ENCODE results near the gene MRTFA. TPM values are rescaled to one million over a fixed set of nuclear protein-coding genes. Genes with fewer than 3 reads are reported as not detected.
A peak's percentile ranks its signal among the peaks of the same experiment; 100 is the strongest.
"Not testable (repeated sequence)": the region's sequence is repeated elsewhere in the genome, so short reads cannot be mapped to it uniquely, and the experiment has no call there.

Gene MRTFA
- total RNA-seq, 1 experiment from 2014 or later, result 30.7 TPM

DNA sequence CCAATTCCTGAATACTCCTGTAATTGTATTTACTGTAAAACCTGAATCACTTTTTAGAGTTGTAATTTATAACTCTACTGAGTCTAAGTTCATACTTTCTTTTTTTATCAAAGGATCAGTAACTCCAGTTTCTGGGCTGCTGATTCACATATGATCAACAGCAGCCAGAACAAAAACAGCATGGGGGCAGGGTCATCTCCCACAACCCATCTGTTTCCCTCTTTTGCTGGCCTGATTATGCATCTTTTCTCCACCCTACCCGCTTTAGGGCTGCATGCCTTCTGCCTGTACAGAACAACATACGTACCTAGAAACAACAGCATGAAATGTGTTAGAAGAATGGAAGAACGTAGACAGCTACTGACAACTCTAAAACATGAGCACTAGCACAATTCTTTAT, 76.0 kb downstream of the MRTFA start:
- Histone ChIP-seq H3K9me3 (no peaks in the 10 kb centered on the region), H3K36me3 (peaks cover 7% of the 10 kb centered on the region), H3K4me3 (no peak overlapping the region), H3K27me3 (no peaks in the 10 kb centered on the region)
- peak; percentile 18 for DNase-seq

DNA sequence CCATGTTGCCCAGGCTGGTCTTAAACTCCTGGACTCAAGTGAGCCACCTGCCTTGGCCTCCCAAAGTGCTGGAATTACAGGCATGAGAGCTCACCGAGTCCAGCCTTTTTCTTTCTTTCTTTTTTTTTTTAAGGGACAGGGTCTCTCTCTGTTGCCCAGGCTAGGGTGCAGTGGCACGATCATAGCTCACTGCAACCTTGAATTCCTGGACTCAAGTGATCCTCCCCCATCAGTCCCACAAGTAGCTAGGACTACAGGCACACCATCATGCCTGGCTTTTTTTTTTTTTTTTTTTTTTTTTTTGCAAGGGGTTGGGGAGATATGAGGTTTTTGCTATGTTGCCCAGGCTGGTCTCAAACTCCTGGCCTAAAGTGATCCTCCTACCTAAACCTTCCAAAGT, 78.5 kb downstream of the MRTFA start:
- Histone ChIP-seq H3K4me3 (no peak overlapping the region), H3K9me3 (no peaks in the 10 kb centered on the region), H3K36me3 (peaks cover 17% of the 10 kb centered on the region), H3K27me3 (no peaks in the 10 kb centered on the region)
- DNase-seq, result no peak

DNA sequence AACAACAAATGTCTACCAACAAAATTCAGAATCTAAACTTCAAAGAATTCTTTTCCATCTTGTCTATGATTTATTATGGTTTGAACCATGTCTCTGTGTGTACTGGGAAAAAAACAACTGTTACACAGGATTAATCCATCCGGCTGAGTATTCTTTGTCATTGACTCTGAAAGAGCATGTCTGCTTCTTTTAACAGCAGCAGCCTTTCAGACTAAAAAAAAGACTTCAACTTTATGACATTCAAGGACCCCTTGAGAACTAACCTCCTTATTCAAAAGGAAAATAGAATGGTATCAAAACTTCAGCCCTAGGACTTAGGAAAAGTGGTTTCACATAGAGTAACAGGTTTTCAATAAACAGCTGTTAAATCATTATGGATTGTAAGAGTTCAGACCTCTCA, 79.9 kb downstream of the MRTFA start:
- H3K4me3 ChIP-seq, result no peak overlapping the region
- peaks cover 29% of the 10 kb centered on the region for H3K36me3 ChIP-seq
- no peaks in the 10 kb centered on the region for H3K9me3 ChIP-seq
- H3K27me3 ChIP-seq, result no peaks in the 10 kb centered on the region
- no peak for DNase-seq

DNA sequence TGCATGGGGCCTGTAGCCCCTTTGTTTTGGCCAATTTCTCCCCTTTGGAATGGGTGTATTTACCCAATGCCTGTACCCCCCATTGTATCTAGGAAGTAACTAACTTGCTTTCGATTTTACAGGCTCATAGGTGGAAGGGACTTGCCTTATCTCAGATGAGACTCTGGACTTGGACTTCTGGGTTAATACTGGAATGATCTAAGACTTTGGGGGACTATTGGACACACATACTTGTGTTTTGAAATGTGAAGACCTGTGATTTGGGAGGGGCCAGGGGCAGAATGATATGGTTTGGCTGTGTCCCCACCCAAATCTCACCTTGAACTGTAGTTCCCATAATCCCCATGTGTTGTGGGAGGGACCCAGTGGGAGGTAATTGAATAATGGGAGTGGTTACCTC, 82.5 kb downstream of the MRTFA start:
- peaks cover 43% of the 10 kb centered on the region for H3K36me3 ChIP-seq
- not testable (repeated sequence) for H3K27me3 ChIP-seq, H3K9me3 ChIP-seq, H3K4me3 ChIP-seq, DNase-seq

DNA sequence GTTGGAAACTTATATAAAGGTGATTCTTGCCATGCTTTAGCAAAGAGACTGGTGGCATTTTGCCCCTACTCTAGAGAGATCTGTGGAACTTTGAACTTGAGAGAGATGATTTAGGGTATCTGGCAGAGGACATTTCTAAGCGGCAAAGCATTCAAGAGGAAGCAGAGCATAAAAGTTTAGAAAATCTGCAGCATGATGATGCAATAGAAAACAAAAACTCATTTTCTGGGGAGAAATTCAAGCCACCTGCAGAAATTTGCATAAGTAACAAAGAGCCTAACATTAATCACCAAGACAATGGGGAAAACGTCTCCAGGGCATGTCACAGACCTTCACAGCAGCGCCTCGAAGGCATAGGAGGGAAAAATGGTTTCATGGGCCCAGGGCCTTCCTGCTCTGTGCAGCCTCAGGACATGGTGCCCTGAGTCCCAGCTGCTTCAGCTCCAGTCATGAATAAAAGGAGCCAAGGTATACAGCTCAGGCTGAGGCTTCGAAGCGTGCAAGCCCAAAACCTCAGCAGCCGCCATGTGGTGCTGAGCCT, 83.4 kb downstream of the MRTFA start:
- DNase-seq, result no peak

DNA sequence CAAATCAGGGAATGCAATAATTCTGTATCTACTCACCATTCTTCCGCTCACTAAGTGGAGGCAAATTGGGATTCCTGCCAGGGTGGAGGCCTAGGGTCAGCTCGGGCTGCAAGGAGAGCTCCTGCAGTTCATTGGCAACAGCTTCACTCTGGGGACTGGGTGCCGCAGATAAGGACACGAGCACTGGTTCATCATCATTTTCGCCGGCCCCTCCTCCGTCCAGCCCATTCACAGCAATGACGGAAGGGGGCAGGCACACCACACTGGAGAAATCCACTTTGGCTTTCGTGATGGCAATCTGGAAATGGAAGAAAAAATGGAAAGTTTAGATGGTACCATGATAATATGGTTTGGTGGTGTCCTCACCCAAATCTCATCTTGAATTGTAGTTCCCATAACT, 84.4 kb downstream of the MRTFA start:
- Histone ChIP-seq H3K27me3 (no peaks in the 10 kb centered on the region), H3K9me3 (no peaks in the 10 kb centered on the region), H3K4me3 (no peak overlapping the region), H3K36me3 (peaks cover 46% of the 10 kb centered on the region)
- no peak for DNase-seq

More for the DNA sequence above, 83.4 kb downstream of the MRTFA start:
- Histone ChIP-seq H3K36me3 (peaks cover 43% of the 10 kb centered on the region), H3K4me3 (no peak overlapping the region), H3K27me3 (no peaks in the 10 kb centered on the region), H3K9me3 (no peaks in the 10 kb centered on the region)

DNA sequence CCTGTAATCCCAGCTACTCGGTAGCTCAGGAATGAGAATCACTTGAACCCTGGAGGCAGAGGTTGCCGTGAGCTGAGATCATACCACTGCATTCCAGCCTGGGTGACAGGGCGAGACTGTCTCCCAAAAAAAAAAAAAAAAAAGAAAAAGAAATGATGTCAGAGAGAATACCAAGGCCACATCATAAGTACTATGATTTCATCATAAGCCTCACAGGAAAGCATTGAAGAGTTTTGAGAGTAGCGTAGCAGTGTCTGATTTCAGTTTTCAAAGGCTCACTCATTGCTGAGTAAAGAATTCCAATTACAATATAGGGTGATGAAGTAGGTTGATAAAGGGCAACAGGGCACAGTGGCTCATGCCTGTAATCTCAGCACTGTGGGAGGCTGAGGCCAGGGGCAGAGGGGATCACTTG, 88.8 kb downstream of the MRTFA start:
- no peak overlapping the region for H3K4me3 ChIP-seq
- DNase-seq, result no peak
- no peaks in the 10 kb centered on the region for H3K27me3 ChIP-seq
- peaks cover 40% of the 10 kb centered on the region for H3K36me3 ChIP-seq
- no peaks in the 10 kb centered on the region for H3K9me3 ChIP-seq

DNA sequence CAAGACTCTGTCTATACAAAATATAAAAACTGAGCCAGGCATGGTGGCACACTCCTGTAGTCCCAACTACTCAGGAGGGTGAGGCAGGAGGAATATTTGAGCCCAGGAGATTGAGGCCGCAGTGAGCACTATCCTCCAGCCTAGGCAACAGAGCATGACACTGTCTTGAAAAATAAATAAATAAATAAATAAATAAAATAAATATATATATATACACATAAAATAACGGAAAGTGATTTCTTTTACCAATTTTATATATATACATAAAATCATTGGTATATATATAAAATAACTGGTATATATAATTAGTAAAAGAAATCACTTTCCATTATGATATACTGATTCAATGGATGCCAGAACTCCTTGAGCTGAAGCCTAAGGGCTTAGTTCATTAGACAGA, 91.8 kb downstream of the MRTFA start:
- peaks cover 18% of the 10 kb centered on the region for H3K36me3 ChIP-seq
- H3K27me3 ChIP-seq, result no peaks in the 10 kb centered on the region
- no peaks in the 10 kb centered on the region for H3K9me3 ChIP-seq
- no peak overlapping the region for H3K4me3 ChIP-seq
- no peak for DNase-seq

DNA sequence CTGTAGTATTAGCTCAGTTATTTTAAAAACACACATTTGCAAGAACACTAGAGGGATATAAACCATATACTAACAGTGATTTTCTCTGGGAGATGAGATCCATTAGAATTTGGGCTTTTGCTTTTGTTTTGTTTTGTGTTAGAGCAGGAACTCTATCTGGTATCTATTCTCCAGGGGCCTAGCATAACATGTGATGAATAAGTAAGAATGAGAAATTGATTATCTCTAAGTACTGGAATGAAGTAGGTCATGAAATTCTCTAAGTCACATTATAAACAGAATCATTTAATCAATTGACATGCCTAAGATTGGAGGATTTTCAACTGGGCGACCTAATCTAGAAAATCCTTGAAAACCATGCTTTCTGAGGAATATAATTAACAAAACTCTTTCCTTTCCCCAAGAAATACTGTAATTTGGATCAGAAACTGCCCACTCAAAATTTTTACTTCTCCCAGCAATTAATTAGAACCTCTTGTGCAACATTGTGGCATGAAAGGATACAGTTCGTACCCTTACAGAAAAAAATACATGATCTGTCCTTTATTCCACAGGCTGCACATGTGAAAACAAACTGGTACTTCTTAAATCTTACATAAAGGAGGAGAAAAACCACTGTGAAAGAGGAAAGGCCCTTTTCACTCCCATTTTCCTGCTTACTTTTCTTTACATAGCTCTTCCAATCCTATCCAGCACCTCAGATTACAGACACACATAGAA, 93.5 kb downstream of the MRTFA start:
- Histone ChIP-seq H3K36me3 (peaks cover 11% of the 10 kb centered on the region), H3K4me3 (no peak overlapping the region), H3K27me3 (no peaks in the 10 kb centered on the region), H3K9me3 (no peaks in the 10 kb centered on the region)
- no peak for DNase-seq

DNA sequence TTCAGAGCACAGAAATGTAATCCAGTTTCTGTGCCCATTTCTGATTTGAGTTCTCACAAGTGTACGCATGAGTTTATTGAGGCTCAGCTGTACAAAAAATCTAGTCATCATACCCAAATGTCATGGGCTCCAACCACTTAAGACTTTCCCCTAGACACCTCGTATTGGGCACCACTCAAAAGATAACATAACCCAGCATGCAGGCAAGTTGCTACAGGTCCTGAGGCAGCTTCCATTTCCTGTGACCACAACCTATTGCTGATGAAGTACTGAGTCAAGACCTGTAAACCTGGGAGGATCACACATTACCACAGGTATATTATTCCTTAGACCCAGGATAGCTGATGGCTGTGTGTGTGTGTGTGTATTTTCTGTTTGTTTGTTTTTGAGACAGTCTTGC, 95.2 kb downstream of the MRTFA start:
- no peaks in the 10 kb centered on the region for H3K27me3 ChIP-seq
- H3K9me3 ChIP-seq, result no peaks in the 10 kb centered on the region
- H3K36me3 ChIP-seq, result peaks cover 4% of the 10 kb centered on the region
- no peak for DNase-seq
- no peak overlapping the region for H3K4me3 ChIP-seq

DNA sequence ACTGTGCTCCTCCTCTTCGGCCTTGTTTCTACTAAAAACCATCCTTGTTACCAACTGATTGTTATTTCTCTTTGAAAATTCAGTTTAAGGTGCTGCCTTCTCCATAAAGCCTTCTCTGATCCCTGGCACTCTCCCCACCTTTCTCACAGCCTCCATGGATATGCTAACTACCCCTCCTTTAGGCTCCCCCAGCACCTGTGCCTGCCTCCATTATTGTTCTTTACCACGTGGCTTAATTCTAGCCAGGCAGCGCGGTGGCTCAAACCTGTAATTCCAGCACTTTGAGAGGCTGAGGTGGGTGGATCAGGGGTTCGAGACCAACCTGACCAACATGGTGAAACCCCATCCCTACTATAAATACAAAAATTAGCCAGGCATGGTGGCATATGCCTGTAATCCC, 96.3 kb downstream of the MRTFA start:
- Histone ChIP-seq H3K27me3 (no peaks in the 10 kb centered on the region), H3K4me3 (no peak overlapping the region), H3K36me3 (no peaks in the 10 kb centered on the region; the same call in 1 of the 2 replicates), H3K9me3 (no peaks in the 10 kb centered on the region)
- DNase-seq, result no peak

DNA sequence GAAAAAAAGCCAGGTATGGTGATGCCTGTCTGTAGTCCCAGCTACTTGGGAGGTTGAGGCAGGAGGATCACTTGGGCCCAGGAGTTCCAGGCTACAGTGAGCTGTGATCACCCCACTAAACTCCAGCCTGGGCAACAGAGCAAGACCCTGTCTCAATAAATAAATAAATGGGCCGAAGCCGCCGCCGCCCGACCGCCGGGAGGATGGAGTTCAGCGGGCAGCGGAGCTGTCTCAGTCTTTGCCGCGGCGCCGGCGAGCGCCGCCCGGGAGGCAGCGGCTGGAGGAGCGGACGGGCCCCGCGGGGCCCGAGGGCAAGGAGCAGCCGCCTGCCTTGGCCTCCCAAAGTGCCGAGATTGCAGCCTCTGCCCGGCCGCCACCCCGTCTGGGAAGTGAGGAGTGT, 100.4 kb downstream of the MRTFA start:
- not testable (repeated sequence) for H3K27me3 ChIP-seq, H3K36me3 ChIP-seq, DNase-seq, H3K9me3 ChIP-seq, H3K4me3 ChIP-seq

DNA sequence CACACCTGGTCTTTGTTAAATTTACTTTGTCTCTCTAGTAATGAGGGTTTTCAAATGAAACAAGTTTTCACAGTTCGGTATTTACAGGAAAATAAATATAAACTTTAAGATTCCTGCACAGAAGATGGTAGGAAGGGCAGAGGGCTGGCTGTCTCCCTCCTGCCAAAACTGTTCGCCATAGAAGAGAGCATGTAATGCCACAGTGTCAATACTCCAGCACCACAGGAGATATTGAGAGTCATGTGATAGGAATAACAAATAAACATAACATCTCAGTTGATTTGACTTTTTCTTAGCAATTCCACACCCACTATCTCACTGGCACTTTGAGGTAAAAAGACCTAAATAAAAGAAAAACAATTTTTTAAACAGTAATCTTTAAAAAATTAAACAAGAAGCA, 100.9 kb downstream of the MRTFA start:
- Histone ChIP-seq H3K27me3 (no peaks in the 10 kb centered on the region), H3K36me3 (no peaks in the 10 kb centered on the region; the same call in none of the 2 replicates), H3K4me3 (no peak overlapping the region), H3K9me3 (no peaks in the 10 kb centered on the region)
- no peak for DNase-seq

DNA sequence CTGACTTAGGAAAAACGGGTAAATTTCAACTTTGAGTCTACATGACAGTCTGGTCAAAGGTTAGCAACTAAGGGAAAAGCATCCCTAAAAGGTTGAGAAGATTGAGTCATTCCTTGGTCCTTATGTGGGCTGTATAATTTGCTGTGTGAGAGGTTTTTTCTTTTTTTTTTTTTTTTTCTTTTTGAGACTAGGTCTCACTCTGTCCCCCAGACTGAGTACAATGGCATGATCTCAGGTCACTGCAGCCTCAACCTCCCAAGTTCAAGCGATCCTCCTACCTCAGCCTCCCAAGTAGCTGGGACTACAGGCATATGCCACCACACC, 101.4 kb downstream of the MRTFA start:
- Histone ChIP-seq H3K4me3 (no peak overlapping the region), H3K27me3 (no peaks in the 10 kb centered on the region), H3K9me3 (no peaks in the 10 kb centered on the region), H3K36me3 (no peaks in the 10 kb centered on the region; the same call in none of the 2 replicates)
- DNase-seq, result no peak

DNA sequence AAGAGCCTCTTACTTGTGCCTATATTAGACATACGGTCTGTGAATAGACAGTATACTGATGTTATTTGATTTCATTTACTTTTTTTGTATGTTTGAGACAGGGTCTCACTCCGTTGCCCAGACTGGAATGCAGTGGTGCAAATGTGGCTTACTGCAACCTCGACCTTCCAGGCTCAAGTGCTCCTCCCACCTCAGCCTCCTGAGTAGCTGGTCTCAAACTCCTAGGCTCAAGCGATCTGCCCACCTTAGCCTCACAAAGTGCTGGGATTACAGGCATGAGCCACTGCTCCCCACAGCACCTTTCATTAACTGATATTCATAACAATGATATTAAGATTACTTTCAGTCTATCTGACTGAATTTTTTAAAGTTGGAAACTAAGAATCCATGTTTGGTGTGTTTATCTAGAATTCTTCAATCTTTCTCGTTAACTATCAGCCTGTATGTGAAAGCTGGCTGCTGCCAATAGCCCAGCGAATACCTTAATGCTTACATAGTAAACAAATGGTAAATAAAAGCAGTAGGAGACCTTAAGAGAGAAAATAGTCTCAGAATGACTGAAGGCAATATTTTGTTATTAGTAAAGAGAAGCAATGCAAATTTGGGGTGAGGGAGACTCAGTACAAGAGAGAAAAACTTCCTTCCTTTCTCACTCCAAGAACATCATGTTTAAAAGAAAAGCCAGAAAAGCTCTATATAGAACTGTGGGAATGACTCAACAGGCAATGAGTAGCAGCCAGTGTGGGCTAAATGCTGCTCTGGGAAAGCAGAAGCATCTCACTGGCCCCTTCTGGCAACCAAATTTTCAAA, 101.9 kb downstream of the MRTFA start:
- H3K27me3 ChIP-seq, result no peaks in the 10 kb centered on the region
- no peaks in the 10 kb centered on the region for H3K9me3 ChIP-seq
- no peaks in the 10 kb centered on the region; the same call in none of the 2 replicates for H3K36me3 ChIP-seq
- peak; percentile 38 for DNase-seq
- no peak overlapping the region for H3K4me3 ChIP-seq

DNA sequence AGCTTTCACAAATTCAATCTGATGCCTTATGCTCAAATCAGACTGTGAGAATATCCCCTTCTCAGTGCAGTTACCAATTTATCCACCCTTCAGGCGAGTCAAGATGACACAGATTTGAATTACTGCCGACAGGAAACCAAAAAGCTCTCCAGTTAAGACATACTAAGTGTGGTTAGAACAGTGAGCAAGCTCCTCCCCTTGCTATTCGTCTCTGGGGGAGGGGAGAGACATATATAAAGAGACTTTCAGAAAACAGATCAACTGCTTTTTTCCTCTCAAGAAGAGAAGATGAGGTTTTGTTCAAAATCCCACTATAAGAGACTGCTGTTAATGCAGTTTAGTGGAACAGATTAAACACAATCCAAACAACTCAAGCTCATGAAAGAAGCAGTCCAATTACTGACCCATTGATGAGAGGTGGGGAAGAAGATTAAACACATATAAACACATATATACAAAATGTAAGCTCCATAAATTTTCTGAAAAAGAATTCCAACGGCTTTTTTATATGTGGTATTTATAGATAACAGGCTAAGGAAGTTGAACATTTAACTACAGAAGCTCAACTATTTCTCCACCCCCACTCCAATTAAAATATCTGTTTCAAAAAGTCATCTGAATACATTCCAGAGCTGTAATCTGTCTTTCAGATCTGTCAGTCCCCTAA, 102.7 kb downstream of the MRTFA start:
- no peaks in the 10 kb centered on the region for H3K9me3 ChIP-seq
- no peaks in the 10 kb centered on the region; the same call in none of the 2 replicates for H3K36me3 ChIP-seq
- no peaks in the 10 kb centered on the region for H3K27me3 ChIP-seq
- DNase-seq, result peak; percentile 23
- no peak overlapping the region for H3K4me3 ChIP-seq
